HG02759 (cell line): ENCODE measurements around the gene DAZAP1.
A peak's percentile ranks its signal among the peaks of the same experiment; 100 is the strongest.

Source experiments
- ATAC-seq: cut with Tn5 transposase; IDR thresholded peaks from one replicate; pipeline ENCODE4 v1.9.1; 2021; ENCODE audit warnings: mild to moderate bottlenecking, moderate library complexity; ENCODE audit not compliant: unreplicated experiment

DAZAP1 gene

DNA sequence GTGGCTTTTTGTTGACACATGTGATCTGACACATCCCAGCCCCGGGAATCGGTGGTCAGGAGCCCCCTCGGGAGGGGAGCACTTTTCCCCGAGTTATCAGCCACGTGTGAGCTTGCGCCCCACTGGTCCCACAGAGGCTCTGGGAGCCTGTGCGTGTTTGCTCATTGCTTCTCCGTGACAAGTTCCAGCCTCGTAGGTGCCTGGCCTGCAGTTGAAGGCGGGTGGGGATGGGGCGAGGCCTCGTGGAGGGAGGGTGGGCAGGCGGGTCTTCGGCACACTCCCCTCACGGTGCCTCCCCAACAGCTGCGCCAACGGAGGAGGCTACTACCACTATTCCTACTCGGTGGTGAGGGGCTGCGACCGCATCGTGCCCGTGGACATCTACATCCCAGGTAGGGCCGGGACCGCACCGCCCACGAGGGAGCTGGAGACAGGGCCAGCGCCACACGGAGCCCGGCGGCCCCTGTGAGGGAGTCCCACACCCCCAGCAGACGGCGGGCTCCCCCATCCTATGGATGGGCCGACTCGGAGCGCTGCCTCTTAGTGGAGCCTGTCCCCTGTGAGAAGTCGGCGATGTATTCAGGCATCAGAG, 14.4 kb upstream of the DAZAP1 start:
- ATAC-seq: no peak

DNA sequence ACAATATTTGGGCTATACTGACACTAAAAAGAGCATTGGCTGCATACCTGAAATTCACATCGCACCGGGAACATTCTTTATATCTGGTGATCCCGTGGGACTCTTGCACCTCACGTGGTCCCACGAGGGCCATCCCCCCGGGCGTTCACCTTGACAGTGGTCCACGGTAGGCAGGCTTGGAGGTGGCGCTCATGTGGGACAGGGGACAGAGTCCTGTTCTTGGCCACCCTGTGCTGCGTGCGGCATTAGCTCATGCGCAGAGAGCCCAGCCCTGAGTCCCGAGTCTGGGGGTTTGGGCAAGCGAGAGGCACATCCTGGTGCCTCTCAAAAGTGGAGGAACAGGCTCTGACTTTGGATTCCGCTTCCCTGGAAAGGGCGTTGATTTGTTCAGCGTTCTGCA, 13.5 kb upstream of the DAZAP1 start:
- ATAC-seq: no peak

- ATAC-seq: no peak
Measured at GRCh38 chr19:1394252-1395193, 12.9 kb upstream of the DAZAP1 start.

DNA sequence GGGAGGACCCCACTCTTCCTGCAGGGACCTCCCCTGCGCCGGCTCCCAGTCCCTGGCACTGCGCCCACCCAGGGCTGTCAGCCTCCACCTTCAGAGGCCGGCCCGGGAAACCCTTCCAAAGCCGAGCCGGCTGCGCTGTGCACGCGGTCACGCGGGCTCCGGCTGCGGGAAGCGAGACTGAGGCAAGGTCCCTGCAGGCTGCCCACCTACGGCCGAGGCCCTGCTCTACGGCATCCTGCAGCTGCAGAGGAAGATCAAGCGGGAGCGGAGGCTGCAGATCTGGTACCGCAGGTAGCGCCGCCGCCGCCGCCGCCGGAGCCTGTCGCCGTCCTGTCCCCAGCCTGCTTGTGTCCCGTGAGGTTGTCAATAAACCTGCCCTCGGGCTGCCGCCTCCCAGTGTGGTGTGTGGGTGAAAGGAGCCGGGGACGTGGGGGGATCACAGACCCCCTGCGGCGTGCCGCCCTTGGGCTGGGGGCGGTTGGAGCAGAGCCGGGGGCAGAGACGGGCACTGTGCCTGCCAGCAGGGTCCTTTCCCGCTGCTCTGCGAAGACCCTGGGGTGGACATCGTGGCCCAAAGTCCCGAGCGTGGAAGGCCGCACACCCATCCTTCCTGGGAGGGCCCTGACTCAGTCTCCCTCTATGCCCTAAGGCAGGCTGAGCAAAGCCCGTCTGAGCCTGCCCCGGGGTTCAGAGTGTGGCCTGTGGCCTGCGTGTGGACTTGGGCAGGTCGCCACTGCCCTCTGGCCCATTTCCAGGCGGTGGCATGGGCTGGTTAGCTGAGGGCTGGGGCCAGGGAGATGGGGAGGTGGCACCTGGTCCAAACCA, 12.0 kb upstream of the DAZAP1 start:
- ATAC-seq: no peak

DNA sequence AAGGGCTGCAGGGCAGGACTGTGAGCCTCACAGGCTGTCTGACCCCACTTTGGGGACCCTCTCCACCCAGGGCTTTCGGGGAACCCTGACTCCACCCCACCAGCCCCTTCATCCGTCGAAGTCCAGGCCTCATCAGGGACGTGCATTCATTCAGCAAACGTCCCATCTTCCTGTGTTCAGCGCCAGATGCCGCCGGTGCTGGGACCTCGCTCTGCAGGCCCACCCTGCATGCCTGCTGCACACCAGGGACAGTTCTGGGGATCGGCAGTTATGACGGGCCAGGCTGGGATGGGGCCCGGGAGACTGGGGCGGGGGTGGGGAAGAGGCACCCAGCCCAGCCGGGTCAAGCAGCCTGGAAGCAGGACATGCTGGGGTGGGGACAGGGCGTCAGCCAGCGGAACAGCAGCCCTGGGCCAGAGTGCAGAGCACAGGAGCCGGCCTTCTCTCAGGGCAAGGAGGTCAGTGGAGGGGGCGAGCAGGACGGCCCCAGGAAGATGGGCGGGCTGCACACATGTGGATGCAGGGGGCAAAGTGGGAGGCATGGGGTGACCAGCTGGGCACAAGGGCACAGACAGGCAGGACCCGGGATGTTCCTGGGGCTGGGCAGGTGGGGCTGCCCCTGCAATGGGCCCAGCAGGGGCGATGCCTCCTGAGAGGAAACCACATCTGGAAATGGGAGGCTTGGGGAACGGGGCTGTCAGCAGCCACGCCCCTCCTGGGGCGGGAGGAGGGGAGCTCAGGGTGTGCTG, 11.2 kb upstream of the DAZAP1 start:
- no peak for ATAC-seq

DNA sequence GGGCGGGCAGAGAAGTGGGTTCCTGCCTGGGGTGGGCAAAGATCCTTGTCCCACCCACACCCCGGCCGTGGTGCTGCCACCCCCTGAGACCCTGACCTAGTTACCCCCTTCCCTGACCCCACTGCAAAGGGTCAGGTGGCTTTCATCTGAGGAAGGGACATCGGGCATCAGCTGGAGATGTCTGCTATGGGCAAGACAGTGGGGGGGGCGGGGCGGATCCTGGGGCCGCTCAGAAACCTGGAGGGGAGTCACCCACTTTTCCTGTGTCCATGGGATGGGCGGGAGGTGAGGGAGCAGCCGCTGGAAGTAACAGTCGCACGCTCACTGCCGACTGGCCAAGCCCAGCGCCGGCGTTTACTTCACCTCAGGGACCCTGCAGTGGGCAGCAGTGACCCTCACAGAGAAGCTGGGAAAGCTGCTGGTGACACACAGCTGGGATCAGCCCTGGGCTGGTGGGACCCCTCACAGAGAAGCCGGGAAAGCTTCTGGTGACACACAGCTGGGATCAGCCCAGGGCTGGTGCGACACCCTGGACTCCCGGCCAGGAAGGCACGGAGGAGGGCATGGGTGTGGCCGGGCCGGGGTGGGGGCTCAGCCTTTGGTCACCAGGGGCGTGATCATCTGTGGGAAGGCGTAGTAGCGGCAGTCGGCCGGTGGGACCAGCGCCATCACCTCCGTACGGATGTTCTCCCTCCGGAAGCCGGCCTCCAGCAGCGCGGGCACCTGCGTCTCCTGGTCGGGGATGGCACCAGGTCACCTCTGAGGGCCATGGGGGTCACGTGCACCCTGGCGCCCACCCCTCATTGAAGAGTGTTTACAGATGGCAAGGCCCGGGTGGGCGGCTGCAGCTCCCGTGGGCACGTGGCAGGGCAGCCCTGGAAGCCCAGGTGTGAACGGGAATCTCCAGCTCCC, 10.4 kb upstream of the DAZAP1 start:
- no peak for ATAC-seq

DNA sequence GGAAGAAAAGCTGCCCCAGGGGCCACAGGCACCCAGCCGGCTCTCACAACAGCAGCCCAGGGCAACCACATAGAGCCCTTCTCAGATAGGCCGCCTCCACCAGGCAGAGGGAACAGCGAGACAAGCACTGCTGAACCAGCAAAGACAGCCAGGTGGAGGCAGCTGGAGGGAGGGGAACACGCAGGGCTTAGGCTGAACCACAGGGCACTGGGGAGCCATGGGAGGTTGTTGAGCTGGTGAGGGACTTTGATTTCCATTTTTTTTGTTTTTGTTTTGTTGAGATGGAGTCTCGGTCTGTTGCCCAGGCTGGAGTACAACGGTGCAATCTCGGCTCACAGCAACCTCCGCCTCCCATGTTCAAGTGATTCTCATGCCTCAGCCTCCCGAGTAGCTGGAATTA, 9.5 kb upstream of the DAZAP1 start:
- no peak for ATAC-seq

GRCh38 chr19:1399079-1399478, 8.3 kb upstream of the DAZAP1 start:
- no peak for ATAC-seq

DNA sequence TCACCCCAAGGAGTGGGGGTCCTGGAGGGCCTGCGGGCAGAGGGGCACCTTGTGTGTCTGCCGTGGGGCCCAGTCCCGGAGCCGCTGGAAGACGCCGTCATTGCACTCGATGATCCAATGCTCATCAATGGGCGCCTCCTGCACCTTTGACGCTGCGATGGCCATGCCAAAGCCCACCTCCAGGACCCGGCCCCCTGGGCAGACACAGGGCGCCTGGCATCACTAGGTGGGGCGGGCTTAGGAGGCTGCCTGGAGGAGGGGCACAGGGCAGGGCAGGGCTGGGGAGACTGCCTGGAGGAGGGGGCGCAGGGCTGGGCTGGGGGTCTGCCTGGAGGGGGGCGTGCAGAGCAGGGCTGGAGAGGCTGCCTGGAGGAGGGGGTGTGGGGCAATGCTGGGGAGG, 7.6 kb upstream of the DAZAP1 start:
- no peak for ATAC-seq

- ATAC-seq: no peak
Measured at GRCh38 chr19:1400281-1401137, 6.9 kb upstream of the DAZAP1 start.

GRCh38 chr19:1401138-1401888, 6.1 kb upstream of the DAZAP1 start, which contains the start of gene GAMT:
Gene GAMT, minus strand, starts transcription at chr19:1401542. Its CDS starts 66 bp downstream, at chr19:1401476.
- peak; percentile 63 for ATAC-seq

GRCh38 chr19:1401889-1402217, 5.5 kb upstream of the DAZAP1 start:
- ATAC-seq: no peak

DNA sequence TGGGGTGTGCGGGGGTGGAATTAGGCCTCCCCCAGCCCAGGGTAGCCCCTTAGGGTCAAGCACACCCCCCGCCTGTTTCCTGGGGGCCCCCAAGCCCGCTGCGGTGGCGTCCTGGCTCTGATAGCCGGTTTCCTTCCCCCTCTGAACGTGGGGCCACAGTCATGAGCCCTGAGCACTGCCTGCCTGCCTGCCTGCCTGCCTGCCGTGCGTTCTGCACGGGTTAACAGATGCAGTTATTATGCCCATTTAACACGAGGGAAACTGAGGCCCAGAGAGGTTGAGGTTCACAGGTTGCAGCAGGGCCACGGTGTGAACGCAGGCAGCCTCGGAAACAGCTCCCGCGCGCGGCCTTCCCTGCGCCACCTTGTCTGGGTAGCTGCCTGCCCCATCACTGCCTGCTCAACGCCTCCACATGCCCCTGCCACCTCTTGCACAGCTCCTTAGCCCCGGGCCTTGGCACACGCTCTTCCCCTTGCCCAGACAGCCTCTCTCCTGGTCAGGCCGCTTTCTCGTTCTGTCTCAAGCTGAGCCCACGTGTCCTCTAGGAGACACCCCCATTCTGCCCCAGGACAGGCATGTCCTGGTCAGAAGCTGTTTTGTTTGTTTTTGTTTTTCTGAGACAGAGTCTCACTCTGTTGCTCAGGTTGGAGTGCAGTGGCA, 4.8 kb upstream of the DAZAP1 start:
- ATAC-seq: no peak

DNA sequence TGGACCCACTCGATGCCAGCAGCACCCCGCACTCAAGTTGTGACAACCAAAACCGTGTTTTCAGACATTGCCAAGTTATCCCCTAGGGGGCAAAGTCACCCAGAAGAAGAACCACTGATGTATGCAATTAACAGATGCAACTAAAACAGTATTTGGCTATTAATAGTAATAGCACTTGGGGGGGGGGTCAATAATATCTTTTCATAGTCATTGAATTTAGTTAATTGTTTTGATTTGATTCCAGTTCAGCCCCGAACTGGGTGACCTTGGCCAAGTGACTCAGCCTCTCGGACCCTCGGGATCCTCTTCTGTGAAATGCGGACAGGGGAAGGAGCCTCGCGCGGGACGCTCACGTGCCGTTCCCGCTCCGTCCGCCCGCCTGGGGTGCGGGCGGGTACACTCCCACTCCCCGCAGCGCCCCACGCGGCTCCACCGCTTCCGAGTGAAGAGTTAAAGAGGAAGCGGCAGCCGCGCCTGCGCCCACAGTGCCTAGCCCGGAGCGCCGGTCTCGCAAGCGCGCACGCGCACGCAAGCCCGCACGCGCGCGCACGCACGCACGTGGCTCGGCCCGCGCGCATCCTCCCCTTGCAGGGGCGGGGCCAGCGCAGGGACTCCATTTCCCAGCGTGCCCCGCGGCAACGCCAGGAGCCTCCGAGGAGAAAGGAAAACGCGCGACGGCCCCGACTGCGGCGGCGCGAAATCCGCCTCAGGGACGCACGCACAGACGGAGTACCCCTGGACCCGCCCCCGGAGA, 435 bp upstream of the DAZAP1 start:
- ATAC-seq: peak; percentile 84

- ATAC-seq: no peak
Measured at GRCh38 chr19:1408300-1409203, 1.2 kb downstream of the DAZAP1 start.
